PC-3 (cell line): Measurements from ENCODE around the gene S100PBP. TPM values are rescaled to one million over a fixed set of nuclear protein-coding genes. Genes with fewer than 3 reads are reported as not detected.
A peak's percentile ranks its signal among the peaks of the same experiment; 100 is the strongest.

ENCODE experiments used
- ATAC-seq: fragments of 200-7000 bp; cut with Tn5 transposase; 2 replicates; pipeline ENCODE4 v1.9.1; 2020; ENCODE audit warnings: mild to moderate bottlenecking, moderate library complexity
- BruUV-seq: library from RNA; stranded (reverse); fragments of 400-500 nt; replicated peaks from 2 replicates; lab custom pipeline; 2021; lab: Mats Ljungman, UMichigan
- CTCF ChIA-PET: fragments of 300-600 bp; sonication (Branson Sonifier 250); formaldehyde crosslinking; loops from one replicate; lab custom pipeline; 2022; ENCODE audit warnings: antibody characterized with exemption; lab: Charles Lee
- POLR2A ChIA-PET: fragments of 300-600 bp; sonication (Branson Sonifier 250); formaldehyde crosslinking; loops from one replicate; lab custom pipeline; 2022; ENCODE audit warnings: antibody characterized with exemption; ENCODE audit not compliant: unreplicated experiment; lab: Charles Lee
- DNase-seq: peaks from one replicate; pipeline ENCODE4 v3.0.0-alpha.2; 2015
- H2AFZ ChIP-seq: fragments of 300-600 bp; sonication (generic); 2 replicates; pipeline ENCODE4 v1.6.0; 2016; ENCODE audit warnings: antibody characterized with exemption, low read length
- H3F3A ChIP-seq: fragments of 300-600 bp; sonication (generic); one replicate; pipeline ENCODE4 v1.6.0; 2017; ENCODE audit warnings: antibody characterized with exemption, low read length, control low read depth, mild to moderate bottlenecking; ENCODE audit not compliant: unreplicated experiment
- H3K27ac ChIP-seq: fragments of 300-600 bp; sonication (generic); 2 replicates; pipeline ENCODE4 v1.5.1; 2016; ENCODE audit warnings: mild to moderate bottlenecking, low read length
- H3K27me3 ChIP-seq: fragments of 300-600 bp; sonication (generic); 2 replicates; pipeline ENCODE4 v1.6.1; 2016; ENCODE audit warnings: low read length, mixed read lengths
- H3K36me3 ChIP-seq: fragments of 300-600 bp; sonication (generic); 2 replicates; pipeline ENCODE4 v1.6.1; 2016; ENCODE audit warnings: low read depth, mixed run types, low read length, mixed read lengths
- H3K4me1 ChIP-seq: fragments of 300-600 bp; sonication (generic); 2 replicates; pipeline ENCODE4 v1.5.1; 2016; ENCODE audit warnings: low read length; ENCODE audit not compliant: insufficient read depth
- H3K4me2 ChIP-seq: fragments of 300-600 bp; sonication (generic); 2 replicates; pipeline ENCODE4 v1.6.0; 2016; ENCODE audit warnings: low read length
- H3K4me3 ChIP-seq: fragments of 300-600 bp; sonication (generic); 2 replicates; pipeline ENCODE4 v1.5.1; 2016; ENCODE audit warnings: mild to moderate bottlenecking, low read length, mixed read lengths
- H3K79me2 ChIP-seq: fragments of 300-600 bp; sonication (generic); 2 replicates; pipeline ENCODE4 v1.6.1; 2017; ENCODE audit warnings: low read length, mixed read lengths
- H3K9ac ChIP-seq: fragments of 300-600 bp; sonication (generic); 2 replicates; pipeline ENCODE4 v1.6.0; 2016; ENCODE audit warnings: mild to moderate bottlenecking, low read length
- H3K9me2 ChIP-seq: fragments of 300-600 bp; sonication (generic); replicated peaks from 2 replicates; pipeline ENCODE4 v1.6.1; 2016; ENCODE audit warnings: mixed run types, low read length, mixed read lengths
- H3K9me3 ChIP-seq: fragments of 300-600 bp; sonication (generic); 2 replicates; pipeline ENCODE4 v1.6.1; 2016; ENCODE audit warnings: low read length, mixed read lengths
- H4K20me1 ChIP-seq: fragments of 300-600 bp; sonication (generic); 2 replicates; pipeline ENCODE4 v1.6.1; 2016; ENCODE audit warnings: low read length, mixed read lengths
- CTCF ChIP-seq: fragments of 300-600 bp; sonication (generic); conservative IDR thresholded peaks from 2 replicates; pipeline ENCODE4 v1.5.1; 2017; ENCODE audit warnings: antibody characterized with exemption, low read depth, mild to moderate bottlenecking, low read length
- EZH2 ChIP-seq: fragments of 300-600 bp; sonication (generic); IDR thresholded peaks from one replicate; pipeline ENCODE4 v1.6.1; 2017; ENCODE audit warnings: antibody characterized with exemption, mild to moderate bottlenecking, low read length; ENCODE audit not compliant: unreplicated experiment
- EZH2phosphoT487 ChIP-seq: fragments of 300-600 bp; sonication (generic); IDR thresholded peaks from 2 replicates; pipeline ENCODE4 v1.6.1; 2018; ENCODE audit warnings: mild to moderate bottlenecking, antibody characterized with exemption, low read length, borderline replicate concordance
- intact Hi-C: fragments of 100-400 bp; cut with micrococcal nuclease; formaldehyde crosslinking; loops from 2 replicates; pipeline ENCODE4 v1.9.0; 2023
- total RNA-seq: library from RNA; depleted of rRNA; stranded (reverse); fragments of >200 nt; gene quantifications from 2 replicates; pipeline ENCODE4 v1.2.3, GENCODE V29; 2014

S100PBP gene
- total RNA-seq, 1 experiment from 2014 or later, result 13.2 TPM

- no peaks in the 10 kb centered on the region for H3K9me2 ChIP-seq
- H2AFZ ChIP-seq, result no peak overlapping the region
- no peak overlapping the region for H3K4me2 ChIP-seq
- H3K9me3 ChIP-seq, result no peaks in the 10 kb centered on the region
- ATAC-seq (peak; percentile 49), DNase-seq (peak; percentile 70)
- H3F3A ChIP-seq, result no peaks in the 10 kb centered on the region
- H3K4me1 ChIP-seq, result peaks cover 12% of the 10 kb centered on the region
- H3K4me3 ChIP-seq, result no peak overlapping the region
- TF ChIP-seq CTCF, result no peak
- TF ChIP-seq EZH2, result no peak
- no peak for TF ChIP-seq EZH2phosphoT487
- H3K27me3 ChIP-seq, result no peaks in the 10 kb centered on the region
- POLR2A ChIA-PET, result interaction anchor here (0.5 to 1.0 kb wide), 2 partner anchors 124 to 164 kb away, joined by 3 to 4 read pairs; no protein-coding TSS in a partner anchor
- H3K9ac ChIP-seq, result no peak overlapping the region
- no peaks in the 10 kb centered on the region for H3K79me2 ChIP-seq
- peaks cover 33% of the 10 kb centered on the region; the same call in 1 of the 2 replicates for H3K36me3 ChIP-seq
- CTCF ChIA-PET, result interaction anchor here (4.1 kb wide), 1 partner anchor 63 kb away, joined by 43 read pairs; no protein-coding TSS in a partner anchor
- H3K27ac ChIP-seq, result peak overlapping the region; percentile 42
- H4K20me1 ChIP-seq, result no peaks in the 10 kb centered on the region
- TSS peak; percentile 55 for BruUV-seq
- intact Hi-C loops, result no loop called here
These were observed 42.4 kb upstream of the S100PBP start for GRCh38 chr1:32774950-32775634.

- H3K9ac ChIP-seq, result no peak overlapping the region
- no peaks in the 10 kb centered on the region for H3K9me2 ChIP-seq
- POLR2A ChIA-PET, result interaction anchor here (0.5 kb wide), 1 partner anchor 165 kb away, joined by 4 read pairs; no protein-coding TSS in a partner anchor
- no peaks in the 10 kb centered on the region for H3K9me3 ChIP-seq
- ATAC-seq (peak; percentile 1), DNase-seq (no peak)
- H3K4me2 ChIP-seq, result no peak overlapping the region
- H3F3A ChIP-seq, result no peaks in the 10 kb centered on the region
- H3K27ac ChIP-seq, result peak overlapping the region; percentile 42
- peaks cover 37% of the 10 kb centered on the region; the same call in 1 of the 2 replicates for H3K36me3 ChIP-seq
- H3K79me2 ChIP-seq, result no peaks in the 10 kb centered on the region
- no peaks in the 10 kb centered on the region for H4K20me1 ChIP-seq
- H3K4me3 ChIP-seq, result no peak overlapping the region
- no peaks in the 10 kb centered on the region for H3K27me3 ChIP-seq
- TF ChIP-seq EZH2 (no peak), CTCF (no peak), EZH2phosphoT487 (no peak)
- H3K4me1 ChIP-seq, result peaks cover 18% of the 10 kb centered on the region
- no TSS peak for BruUV-seq
- intact Hi-C loops, result no loop called here
- H2AFZ ChIP-seq, result no peak overlapping the region
- CTCF ChIA-PET, result interaction anchor here (4.1 kb wide), 1 partner anchor 63 kb away, joined by 43 read pairs; no protein-coding TSS in a partner anchor
These were observed 41.7 kb upstream of the S100PBP start for GRCh38 chr1:32775640-32776337.
